ENCODE measurements around the gene RAB43.

GRCh38 chr3:129085818-129086217 is 35.8 kb downstream of the RAB43 start:
- no peak for TF ChIP-seq GLIS3 (CRISPR knock-in tag; IDR thresholded peaks at IDR 0.05)
- no peak for TF ChIP-seq TOX (CRISPR knock-in tag; IDR thresholded peaks at IDR 0.05; ENCODE audit: borderline replicate concordance)
- no peak for TF ChIP-seq ZNF565 (CRISPR knock-in tag; conservative IDR thresholded peaks at IDR 0.05; ENCODE audit: low read depth)
- no peak for TF ChIP-seq PPARA (CRISPR knock-in tag; IDR thresholded peaks at IDR 0.05; ENCODE audit: borderline replicate concordance)
- TF ChIP-seq ZFP3 (CRISPR knock-in tag; IDR thresholded peaks at IDR 0.05) = no peak
- TF ChIP-seq RARB (CRISPR knock-in tag; IDR thresholded peaks at IDR 0.05) = no peak
- no peak for TF ChIP-seq ZC3H10 (CRISPR knock-in tag; IDR thresholded peaks at IDR 0.05)

Data from SK-N-SH treated with all-trans-retinoic acid at 6 μM for 48 hours (cell line).